GM12872 (cell line): ENCODE data around the gene NQO1.

ENCODE experiments used
- CTCF ChIP-seq: IDR thresholded peaks from 3 replicates; pipeline ENCODE4 v1.5.1; 2011; ENCODE audit warnings: low read depth, mild to moderate bottlenecking, low read length, moderate library complexity; ENCODE audit not compliant: insufficient read depth

Gene NQO1

GRCh38 chr16:69763599-69763942 is 37.2 kb upstream of the NQO1 start:
- TF ChIP-seq CTCF: no peak

- TF ChIP-seq CTCF: no peak
Observed at GRCh38 chr16:69762814-69763598, 36.6 kb upstream of the NQO1 start.

GRCh38 chr16:69761983-69762813 is 35.8 kb upstream of the NQO1 start, which contains the start of gene WWP2:
TSS of gene WWP2 (plus strand) at chr16:69762332. CDS start at chr16:69787011, 24,679 bp downstream.
- no peak for TF ChIP-seq CTCF

GRCh38 chr16:69756705-69757104 is 30.3 kb upstream of the NQO1 start:
- TF ChIP-seq CTCF: no peak

- TF ChIP-seq CTCF: peak; percentile 99
Observed at GRCh38 chr16:69754469-69755310, 28.3 kb upstream of the NQO1 start, which contains the start of gene NOB1. TSS of gene NOB1 (minus strand) at chr16:69754926. CDS start at chr16:69754910, 16 bp downstream.

GRCh38 chr16:69754143-69754468 is 27.7 kb upstream of the NQO1 start:
- no peak for TF ChIP-seq CTCF

GRCh38 chr16:69748694-69749345 is 22.5 kb upstream of the NQO1 start:
- no peak for TF ChIP-seq CTCF
